Neuron (in vitro differentiated cells): ENCODE measurements around the gene HELZ2.

Source experiments
- H2AFZ ChIP-seq: one replicate; pipeline ENCODE4 v1.6.1; 2013; ENCODE audit warnings: low read depth, mild to moderate bottlenecking, inconsistent platforms, low read length, moderate library complexity
- H3K27me3 ChIP-seq: one replicate; pipeline ENCODE4 v1.6.1; 2013; ENCODE audit warnings: low read length; ENCODE audit not compliant: insufficient read depth
- H3K36me3 ChIP-seq: one replicate; pipeline ENCODE4 v1.6.1; 2013; ENCODE audit warnings: low read length; ENCODE audit not compliant: insufficient read depth
- H3K4me1 ChIP-seq: one replicate; pipeline ENCODE4 v1.6.1; 2013; ENCODE audit warnings: low read length; ENCODE audit not compliant: insufficient read depth
- H3K4me3 ChIP-seq: 2 replicates; pipeline ENCODE4 v1.5.1; 2013; ENCODE audit warnings: mild to moderate bottlenecking, low read length, moderate library complexity
- H3K9me3 ChIP-seq: one replicate; pipeline ENCODE4 v1.6.1; 2013; ENCODE audit warnings: low read length

Gene HELZ2

GRCh38 chr20:63527184-63527583, 46.9 kb downstream of the HELZ2 start:
- Histone ChIP-seq H3K4me1 (peaks cover 5% of the 10 kb centered on the region), H3K27me3 (no peaks in the 10 kb centered on the region), H3K4me3 (no peak overlapping the region), H3K36me3 (peaks cover 14% of the 10 kb centered on the region), H2AFZ (no peak overlapping the region), H3K9me3 (peaks cover 6% of the 10 kb centered on the region)

DNA sequence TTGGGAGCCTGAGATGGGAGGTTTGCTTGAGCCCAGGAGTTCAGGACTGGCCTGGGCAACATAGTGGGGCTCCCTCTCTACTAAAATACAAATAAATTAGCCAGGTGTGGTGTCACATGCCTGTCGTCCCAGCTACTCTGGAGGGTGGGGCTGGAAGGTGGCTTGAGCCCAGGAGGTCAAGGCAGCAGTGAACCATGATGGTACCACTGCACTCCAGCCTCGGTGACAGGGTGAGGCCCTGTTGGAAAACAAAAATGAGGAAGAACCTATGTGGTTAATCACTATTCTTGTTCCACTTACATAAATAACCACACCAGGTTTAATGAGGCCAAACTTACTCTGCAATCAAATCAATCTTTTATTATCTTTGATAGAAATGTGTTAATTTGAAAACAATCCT, 48.1 kb downstream of the HELZ2 start:
- Histone ChIP-seq H3K27me3 (no peaks in the 10 kb centered on the region), H3K4me1 (peaks cover 13% of the 10 kb centered on the region), H3K9me3 (peaks cover 6% of the 10 kb centered on the region), H2AFZ (no peak overlapping the region), H3K4me3 (no peak overlapping the region), H3K36me3 (peaks cover 24% of the 10 kb centered on the region)

- Histone ChIP-seq H3K27me3 (no peaks in the 10 kb centered on the region), H3K9me3 (peaks cover 6% of the 10 kb centered on the region), H2AFZ (no peak overlapping the region), H3K4me3 (no peak overlapping the region), H3K36me3 (peaks cover 24% of the 10 kb centered on the region), H3K4me1 (peaks cover 13% of the 10 kb centered on the region)
These were observed 48.9 kb downstream of the HELZ2 start for GRCh38 chr20:63525185-63525584.
